Peyer's patch (tissue), 4 donors: Measurements from ENCODE around the gene PJA2. TPM values are rescaled to one million over a fixed set of nuclear protein-coding genes. Genes with fewer than 3 reads are reported as not detected.

Source experiments
- DNase-seq, 3 donors: peaks; one replicate each; pipeline ENCODE4 v3.0.0-alpha.2; 2017 to 2019
- H3K27ac ChIP-seq, 4 donors: fragments of 200-600 bp; sonication (generic); one replicate each; pipeline ENCODE4 v1.5.1; 2016 to 2019
- H3K27me3 ChIP-seq, 2 donors: fragments of 200-600 bp; sonication (generic); one replicate each; pipeline ENCODE4 v1.5.1; 2019
- H3K36me3 ChIP-seq, 3 donors: fragments of 200-600 bp; sonication (generic); one replicate each; pipeline ENCODE4 v1.5.1; 2016 to 2019
- H3K4me1 ChIP-seq, 4 donors: fragments of 200-600 bp; sonication (generic); one replicate each; pipeline ENCODE4 v1.5.1; 2016 to 2019
- H3K4me3 ChIP-seq, 4 donors: fragments of 200-600 bp; sonication (generic); 1 replicate in 3 of 4; 2 replicates in 1 of 4; pipeline ENCODE4 v1.5.1; 2016 to 2019; ENCODE audit warnings: mild to moderate bottlenecking in 1 of 4
- H3K9me3 ChIP-seq, 4 donors: fragments of 200-600 bp; sonication (generic); one replicate each; pipeline ENCODE4 v1.5.1; 2016 to 2019; ENCODE audit warnings: mild to moderate bottlenecking in 1 of 4
- POLR2A ChIP-seq, 2 donors: fragments of 450-650 bp; IDR thresholded peaks; one replicate each; pipeline ENCODE4 v1.5.1; 2017; ENCODE audit warnings: antibody characterized with exemption in 2 of 2, mild to moderate bottlenecking in 2 of 2, moderate library complexity in 2 of 2
- total RNA-seq, 4 donors: library from RNA; depleted of rRNA; stranded (reverse); fragments of >200 nt; gene quantifications; one replicate each; pipeline ENCODE4 v1.1.0, GENCODE V29; 2016
- TF ChIP-seq, protein P1 (sequence below), 6 experiments: fragments of 450-650 bp in 4 of 6; fragments of 200-600 bp in 2 of 6; sonication (generic) in 1 of 6; IDR thresholded peaks; one replicate each; pipeline ENCODE4 v1.5.1; 2017 to 2019; ENCODE audit warnings: antibody characterized with exemption in 6 of 6, mild to moderate bottlenecking in 3 of 6, moderate library complexity in 1 of 6

PJA2 gene
- total RNA-seq, 4 donors from 2014 or later = 40.6 to 68.5 (median 51.6) TPM

DNA sequence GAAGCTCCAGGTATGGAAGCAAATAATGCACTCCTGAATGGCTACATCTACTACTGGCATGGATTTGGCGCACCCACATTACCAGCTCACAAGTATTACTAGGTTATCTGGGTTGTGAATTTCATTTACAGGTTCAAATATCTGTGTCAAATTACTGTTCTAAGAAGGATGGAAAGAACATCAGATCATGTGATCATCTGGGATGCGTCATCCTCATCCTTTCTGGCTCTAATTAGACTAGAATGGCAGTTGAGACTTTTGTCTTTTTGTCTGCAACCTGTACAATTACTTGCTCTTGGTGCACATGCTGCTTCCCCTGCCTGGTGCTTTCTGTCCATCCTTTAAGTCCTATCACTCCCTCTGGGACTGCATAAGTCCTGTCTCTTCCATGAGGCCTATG, 64.1 kb downstream of the PJA2 start:
- Histone ChIP-seq H3K27ac (no peak overlapping the region), H3K9me3 (no peaks in the 10 kb centered on the region), H3K4me3 (no peak overlapping the region), H3K36me3 (peaks cover 0 to 23% (median 0%) of the 10 kb centered on the region in 3 donors), H3K27me3 (no peaks in the 10 kb centered on the region), H3K4me1 (no peaks in the 10 kb centered on the region)
- TF ChIP-seq POLR2A (IDR thresholded peaks at IDR 0.05) = no peak
- TF ChIP-seq, protein P1, sequence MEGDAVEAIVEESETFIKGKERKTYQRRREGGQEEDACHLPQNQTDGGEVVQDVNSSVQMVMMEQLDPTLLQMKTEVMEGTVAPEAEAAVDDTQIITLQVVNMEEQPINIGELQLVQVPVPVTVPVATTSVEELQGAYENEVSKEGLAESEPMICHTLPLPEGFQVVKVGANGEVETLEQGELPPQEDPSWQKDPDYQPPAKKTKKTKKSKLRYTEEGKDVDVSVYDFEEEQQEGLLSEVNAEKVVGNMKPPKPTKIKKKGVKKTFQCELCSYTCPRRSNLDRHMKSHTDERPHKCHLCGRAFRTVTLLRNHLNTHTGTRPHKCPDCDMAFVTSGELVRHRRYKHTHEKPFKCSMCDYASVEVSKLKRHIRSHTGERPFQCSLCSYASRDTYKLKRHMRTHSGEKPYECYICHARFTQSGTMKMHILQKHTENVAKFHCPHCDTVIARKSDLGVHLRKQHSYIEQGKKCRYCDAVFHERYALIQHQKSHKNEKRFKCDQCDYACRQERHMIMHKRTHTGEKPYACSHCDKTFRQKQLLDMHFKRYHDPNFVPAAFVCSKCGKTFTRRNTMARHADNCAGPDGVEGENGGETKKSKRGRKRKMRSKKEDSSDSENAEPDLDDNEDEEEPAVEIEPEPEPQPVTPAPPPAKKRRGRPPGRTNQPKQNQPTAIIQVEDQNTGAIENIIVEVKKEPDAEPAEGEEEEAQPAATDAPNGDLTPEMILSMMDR (IDR thresholded peaks at IDR 0.05) = no peak
- no peak for DNase-seq

DNA sequence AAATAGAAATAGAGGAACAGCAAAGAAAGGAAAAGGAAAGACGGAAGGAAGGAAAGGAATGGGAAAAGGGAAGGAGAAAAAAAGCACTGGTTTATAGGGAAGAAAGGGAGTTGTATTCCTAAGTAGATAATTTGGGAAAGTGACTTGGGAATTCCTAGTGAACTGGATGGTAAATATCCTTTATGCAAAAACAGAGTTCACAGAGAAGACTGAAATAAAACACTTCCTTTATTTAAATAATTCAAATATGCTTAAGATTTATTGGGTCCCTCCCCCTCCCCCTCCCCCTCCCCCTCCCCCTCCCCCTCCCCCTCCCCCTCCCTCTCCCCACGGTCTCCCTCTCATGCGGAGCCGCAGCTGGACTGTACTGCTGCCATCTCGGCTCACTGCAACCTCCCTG, 69.4 kb downstream of the PJA2 start:
- no peak for DNase-seq
- no peak for TF ChIP-seq POLR2A (IDR thresholded peaks at IDR 0.05)
- TF ChIP-seq, protein P1 (IDR thresholded peaks at IDR 0.05) = no peak
- Histone ChIP-seq H3K36me3 (peaks cover 0 to 44% (median 0%) of the 10 kb centered on the region in 3 donors), H3K4me1 (no peaks in the 10 kb centered on the region), H3K27ac (no peak overlapping the region), H3K4me3 (no peak overlapping the region), H3K9me3 (no peaks in the 10 kb centered on the region), H3K27me3 (no peaks in the 10 kb centered on the region)

DNA sequence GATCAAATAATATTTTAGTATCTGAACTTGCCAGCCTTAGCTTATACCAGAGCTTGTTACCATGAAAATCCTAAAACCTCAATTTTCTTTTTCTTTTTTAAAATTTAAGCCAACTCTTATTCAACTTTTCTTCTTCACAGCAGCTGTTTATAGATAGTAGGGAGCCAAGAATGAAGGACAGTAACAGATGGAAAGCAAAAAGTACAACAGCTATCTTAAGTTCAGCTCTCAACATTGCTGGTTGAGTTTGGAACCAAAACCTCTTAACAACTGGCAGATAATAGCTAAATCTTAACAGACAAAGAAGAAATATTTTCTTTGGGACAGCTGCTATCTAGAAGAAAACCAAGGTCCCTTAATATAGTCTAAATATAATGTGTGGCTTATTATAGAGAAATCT, 74.7 kb downstream of the PJA2 start:
- Histone ChIP-seq H3K27ac (no peak overlapping the region), H3K9me3 (no peaks in the 10 kb centered on the region), H3K27me3 (no peaks in the 10 kb centered on the region), H3K36me3 (peaks cover 0 to 28% (median 0%) of the 10 kb centered on the region in 3 donors), H3K4me1 (peaks cover 0 to 3% (median 0%) of the 10 kb centered on the region in 4 donors), H3K4me3 (no peak overlapping the region)
- TF ChIP-seq POLR2A (IDR thresholded peaks at IDR 0.05) = no peak
- TF ChIP-seq, protein P1 (IDR thresholded peaks at IDR 0.05) = no peak
- DNase-seq = no peak

DNA sequence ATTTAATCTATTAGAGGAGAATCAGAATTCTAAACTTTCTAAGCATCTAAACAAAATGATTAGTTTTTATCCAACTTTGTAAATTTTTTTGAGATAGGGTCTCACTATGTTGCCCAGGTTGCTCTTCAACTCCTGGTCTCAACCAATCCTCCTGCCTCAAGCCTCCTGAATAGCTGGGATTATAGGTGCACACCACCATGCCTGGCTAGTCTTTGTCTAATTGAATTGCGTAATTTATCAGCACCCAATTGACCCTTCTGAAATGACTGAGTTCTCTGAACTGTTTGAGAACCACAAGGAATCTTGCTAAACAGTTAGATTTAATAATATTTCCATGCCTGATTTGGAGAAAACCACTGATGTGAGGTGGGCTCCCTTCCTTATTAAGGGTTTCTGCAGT, 75.7 kb downstream of the PJA2 start:
- no peak for TF ChIP-seq POLR2A (IDR thresholded peaks at IDR 0.05)
- TF ChIP-seq, protein P1 (IDR thresholded peaks at IDR 0.05) = no peak

DNA sequence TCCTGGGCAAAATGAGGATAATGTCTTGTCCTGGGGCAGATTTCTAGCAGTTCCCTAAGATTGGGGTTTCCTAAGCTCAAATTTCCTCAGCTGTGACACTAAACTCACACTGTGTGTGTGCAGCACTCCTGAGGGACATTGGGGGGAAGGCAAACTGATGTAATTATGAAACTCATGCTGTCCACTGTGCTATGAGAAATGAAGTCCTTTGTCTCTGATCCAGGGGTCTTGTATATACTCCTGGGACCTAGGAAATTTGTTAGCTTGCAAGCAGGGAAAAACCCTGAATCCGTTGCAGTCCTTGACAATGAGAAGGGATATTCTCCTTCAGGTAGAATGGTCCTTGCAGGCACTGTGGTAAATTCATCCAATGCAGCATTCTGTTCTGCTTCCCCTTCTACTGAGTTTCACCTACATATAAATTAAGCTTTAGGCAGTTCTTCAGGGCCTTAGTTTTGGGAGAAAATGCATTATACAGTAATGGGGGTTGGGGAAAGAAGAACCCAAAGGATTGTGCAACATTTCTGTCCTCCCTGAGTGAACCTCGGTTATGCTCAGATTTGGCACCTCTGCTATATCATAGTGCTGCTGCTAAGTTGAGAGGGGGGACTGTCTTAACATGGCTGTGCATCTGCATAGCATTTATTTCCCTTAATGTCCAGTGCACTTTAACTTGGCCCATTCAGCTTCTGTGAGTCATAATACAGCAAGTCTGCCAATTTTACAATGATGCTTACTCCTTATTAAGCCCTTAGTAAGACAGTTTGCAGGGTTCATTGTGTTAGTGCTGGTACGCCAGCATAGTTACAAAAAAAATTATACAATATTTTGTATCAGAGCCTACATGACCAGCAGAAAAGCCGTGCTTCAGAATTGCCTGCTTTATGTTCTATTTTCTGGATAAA, 80.2 kb downstream of the PJA2 start:
- H3K27ac ChIP-seq = no peak overlapping the region
- TF ChIP-seq, protein P1 (IDR thresholded peaks at IDR 0.05) = no peak
- TF ChIP-seq POLR2A (IDR thresholded peaks at IDR 0.05) = no peak
- no peak overlapping the region for H3K4me3 ChIP-seq
- H3K36me3 ChIP-seq = peaks cover 0 to 4% (median 0%) of the 10 kb centered on the region in 3 donors
- H3K9me3 ChIP-seq = no peaks in the 10 kb centered on the region
- H3K4me1 ChIP-seq = peaks cover 0 to 10% (median 0%) of the 10 kb centered on the region in 4 donors
- DNase-seq = no peak
- H3K27me3 ChIP-seq = no peaks in the 10 kb centered on the region

More for the DNA sequence above, 75.7 kb downstream of the PJA2 start:
- H3K9me3 ChIP-seq = no peaks in the 10 kb centered on the region
- H3K4me1 ChIP-seq = peaks cover 0 to 10% (median 0%) of the 10 kb centered on the region in 4 donors
- no peak for DNase-seq
- no peak overlapping the region for H3K27ac ChIP-seq
- H3K4me3 ChIP-seq = no peak overlapping the region
- no peaks in the 10 kb centered on the region for H3K27me3 ChIP-seq
- peaks cover 0 to 28% (median 0%) of the 10 kb centered on the region in 3 donors for H3K36me3 ChIP-seq
